Lung microvascular endothelial cell (primary cell): ENCODE results near the gene ABCA8. TPM values are rescaled to one million over a fixed set of nuclear protein-coding genes. Genes with fewer than 3 reads are reported as not detected.
"Not testable (repeated sequence)": the region's sequence is repeated elsewhere in the genome, so short reads cannot be mapped to it uniquely, and the experiment has no call there.

ENCODE experiments used
- DNase-seq, 2 donors: peaks; one replicate each; pipeline versions ENCODE4 v3.0.0 to v3.0.0-alpha.2; 2010; ENCODE audit warnings: low read depth in 2 of 2
- total RNA-seq: library from RNA; depleted of rRNA; stranded (reverse); fragments of >200 nt; gene quantifications from 2 replicates; pipeline ENCODE4 v1.2.1, GENCODE V29; 2014

The ABCA8 gene, protein sequence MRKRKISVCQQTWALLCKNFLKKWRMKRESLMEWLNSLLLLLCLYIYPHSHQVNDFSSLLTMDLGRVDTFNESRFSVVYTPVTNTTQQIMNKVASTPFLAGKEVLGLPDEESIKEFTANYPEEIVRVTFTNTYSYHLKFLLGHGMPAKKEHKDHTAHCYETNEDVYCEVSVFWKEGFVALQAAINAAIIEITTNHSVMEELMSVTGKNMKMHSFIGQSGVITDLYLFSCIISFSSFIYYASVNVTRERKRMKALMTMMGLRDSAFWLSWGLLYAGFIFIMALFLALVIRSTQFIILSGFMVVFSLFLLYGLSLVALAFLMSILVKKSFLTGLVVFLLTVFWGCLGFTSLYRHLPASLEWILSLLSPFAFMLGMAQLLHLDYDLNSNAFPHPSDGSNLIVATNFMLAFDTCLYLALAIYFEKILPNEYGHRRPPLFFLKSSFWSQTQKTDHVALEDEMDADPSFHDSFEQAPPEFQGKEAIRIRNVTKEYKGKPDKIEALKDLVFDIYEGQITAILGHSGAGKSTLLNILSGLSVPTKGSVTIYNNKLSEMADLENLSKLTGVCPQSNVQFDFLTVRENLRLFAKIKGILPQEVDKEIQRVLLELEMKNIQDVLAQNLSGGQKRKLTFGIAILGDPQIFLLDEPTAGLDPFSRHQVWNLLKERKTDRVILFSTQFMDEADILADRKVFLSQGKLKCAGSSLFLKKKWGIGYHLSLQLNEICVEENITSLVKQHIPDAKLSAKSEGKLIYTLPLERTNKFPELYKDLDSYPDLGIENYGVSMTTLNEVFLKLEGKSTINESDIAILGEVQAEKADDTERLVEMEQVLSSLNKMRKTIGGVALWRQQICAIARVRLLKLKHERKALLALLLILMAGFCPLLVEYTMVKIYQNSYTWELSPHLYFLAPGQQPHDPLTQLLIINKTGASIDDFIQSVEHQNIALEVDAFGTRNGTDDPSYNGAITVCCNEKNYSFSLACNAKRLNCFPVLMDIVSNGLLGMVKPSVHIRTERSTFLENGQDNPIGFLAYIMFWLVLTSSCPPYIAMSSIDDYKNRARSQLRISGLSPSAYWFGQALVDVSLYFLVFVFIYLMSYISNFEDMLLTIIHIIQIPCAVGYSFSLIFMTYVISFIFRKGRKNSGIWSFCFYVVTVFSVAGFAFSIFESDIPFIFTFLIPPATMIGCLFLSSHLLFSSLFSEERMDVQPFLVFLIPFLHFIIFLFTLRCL (N-terminal part only)
- under 0.01 TPM in 1 of 2 replicates, not detected in the other for total RNA-seq

DNA sequence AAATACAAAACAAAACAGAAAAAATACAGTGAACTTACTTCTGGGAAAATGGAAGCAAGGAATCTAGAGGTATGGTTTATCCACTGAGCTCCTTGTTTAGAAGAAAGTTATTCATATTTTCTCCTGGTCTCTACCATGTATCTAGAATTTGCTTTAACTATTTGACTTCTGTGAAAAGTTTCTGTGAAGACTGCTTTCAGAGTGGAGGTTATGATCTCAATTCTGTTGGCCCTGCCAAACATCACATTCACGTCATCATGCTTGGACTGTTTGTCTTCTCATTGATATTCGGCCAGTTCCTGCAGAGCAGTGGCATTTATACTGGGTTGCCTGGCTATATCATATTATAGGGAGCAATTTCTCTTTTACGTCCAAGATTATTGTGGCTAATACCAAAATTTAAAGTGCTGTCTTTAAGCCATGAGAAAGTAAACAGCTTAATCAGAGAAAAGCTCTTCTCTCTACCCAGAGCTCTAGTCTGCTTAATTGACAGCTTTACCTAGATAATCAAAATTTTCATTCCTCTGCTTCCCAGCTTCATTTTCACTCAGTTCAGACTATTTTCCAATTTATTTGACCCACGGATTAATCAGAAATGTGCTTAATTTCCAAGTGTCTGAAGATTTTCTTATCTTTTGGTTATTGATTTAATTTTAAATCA lies at the start of gene ABCA8:
Gene ABCA8, minus strand, starts transcription at position 212 of the 661 bp plus-strand sequence. CDS start 13,358 bp downstream, outside the sequence.
- DNase-seq = peak in 1 of 2 donors; percentile 56

DNA sequence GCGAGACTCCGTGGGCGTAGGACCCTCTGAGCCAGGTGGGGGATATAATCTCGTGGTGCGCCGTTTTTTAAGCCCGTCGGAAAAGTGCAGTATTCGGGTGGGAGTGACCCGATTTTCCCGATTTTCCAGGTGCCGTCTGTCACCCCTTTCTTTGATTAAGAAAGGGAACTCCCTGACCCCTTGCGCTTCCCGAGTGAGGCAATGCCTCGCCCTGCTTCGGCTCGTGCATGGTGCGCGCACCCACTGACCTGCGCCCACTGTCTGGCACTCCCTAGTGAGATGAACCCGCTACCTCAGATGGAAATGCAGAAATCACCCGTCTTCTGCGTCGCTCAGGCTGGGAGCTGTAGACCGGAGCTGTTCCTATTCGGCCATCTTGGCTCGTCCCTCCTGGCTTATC lies 49.6 kb upstream of the ABCA8 start:
- not testable (repeated sequence) for DNase-seq

DNA sequence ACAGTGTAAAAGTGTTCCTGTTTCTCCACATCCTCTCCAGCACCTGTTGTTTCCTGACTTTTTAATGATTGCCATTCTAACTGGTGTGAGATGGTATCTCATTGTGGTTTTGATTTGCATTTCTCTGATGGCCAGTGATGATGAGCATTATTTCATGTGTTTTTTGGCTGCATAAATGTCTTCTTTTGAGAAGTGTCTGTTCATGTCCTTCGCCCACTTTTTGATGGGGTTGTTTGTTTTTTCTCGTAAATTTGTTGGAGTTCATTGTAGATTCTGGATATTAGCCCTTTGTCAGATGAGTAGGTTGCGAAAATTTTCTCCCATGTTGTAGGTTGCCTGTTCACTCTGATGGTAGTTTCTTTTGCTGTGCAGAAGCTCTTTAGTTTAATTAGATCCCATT lies 44.6 kb upstream of the ABCA8 start:
- DNase-seq = not testable (repeated sequence)

DNA sequence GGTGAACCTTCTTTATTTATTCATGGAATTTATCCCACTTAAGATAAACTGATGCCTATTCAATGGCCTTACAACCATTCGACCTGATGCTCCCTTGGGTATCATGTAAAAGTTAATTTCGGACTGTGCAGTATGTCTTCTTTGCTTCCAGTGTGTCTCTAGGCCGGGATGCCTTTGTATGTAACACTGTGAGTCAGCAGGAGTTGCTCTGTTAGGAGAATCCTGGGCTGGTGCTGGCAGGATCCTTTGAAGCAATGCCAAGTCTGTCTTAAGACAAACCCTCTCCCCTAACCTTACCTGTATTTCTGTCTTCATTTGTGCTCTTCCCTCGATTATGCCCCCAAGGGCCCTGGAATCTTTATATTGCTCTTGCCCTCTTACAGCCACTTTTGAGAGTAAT lies 37.9 kb upstream of the ABCA8 start:
- DNase-seq = peak in 1 of 2 donors; percentile 60

DNA sequence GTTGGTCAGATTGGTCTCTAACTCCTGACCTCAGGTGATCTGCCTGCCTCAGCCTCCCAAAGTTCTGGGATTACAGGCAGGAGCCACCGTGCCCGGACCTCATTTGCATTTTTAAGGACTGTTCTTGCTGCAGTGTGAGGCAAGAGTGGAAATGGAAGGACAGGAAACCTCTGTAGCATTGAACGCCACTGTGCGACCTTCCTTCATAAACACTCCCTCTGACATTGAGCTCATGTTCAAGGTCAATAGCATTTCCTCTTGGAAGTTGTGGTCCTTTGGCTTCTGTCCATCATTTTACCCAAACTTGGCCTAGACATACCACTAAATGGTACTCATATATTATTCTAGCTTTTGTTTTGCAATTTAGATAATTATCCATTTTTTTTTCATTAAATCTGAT lies 32.8 kb upstream of the ABCA8 start:
- DNase-seq = peak; percentile 28 to 49

DNA sequence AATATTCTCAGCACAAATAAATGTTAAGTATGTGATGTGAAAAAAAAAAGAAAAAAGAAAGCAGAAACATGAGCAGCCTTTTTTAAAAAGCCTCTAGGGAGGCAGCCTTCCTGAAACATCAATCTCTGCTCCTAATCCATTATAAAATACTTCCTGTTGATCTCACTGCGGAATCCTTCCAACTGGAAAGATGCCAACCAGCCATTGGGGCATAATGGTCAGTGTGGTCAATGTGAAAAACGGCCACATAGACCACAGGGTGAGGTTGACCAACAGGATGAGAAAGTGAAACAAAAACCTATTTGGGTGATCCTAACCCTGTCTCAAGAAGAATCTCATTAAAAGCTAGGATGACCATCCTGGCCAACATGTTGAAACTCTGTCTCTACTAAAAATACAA lies 26.1 kb upstream of the ABCA8 start:
- peak; percentile 93 to 98 for DNase-seq

DNA sequence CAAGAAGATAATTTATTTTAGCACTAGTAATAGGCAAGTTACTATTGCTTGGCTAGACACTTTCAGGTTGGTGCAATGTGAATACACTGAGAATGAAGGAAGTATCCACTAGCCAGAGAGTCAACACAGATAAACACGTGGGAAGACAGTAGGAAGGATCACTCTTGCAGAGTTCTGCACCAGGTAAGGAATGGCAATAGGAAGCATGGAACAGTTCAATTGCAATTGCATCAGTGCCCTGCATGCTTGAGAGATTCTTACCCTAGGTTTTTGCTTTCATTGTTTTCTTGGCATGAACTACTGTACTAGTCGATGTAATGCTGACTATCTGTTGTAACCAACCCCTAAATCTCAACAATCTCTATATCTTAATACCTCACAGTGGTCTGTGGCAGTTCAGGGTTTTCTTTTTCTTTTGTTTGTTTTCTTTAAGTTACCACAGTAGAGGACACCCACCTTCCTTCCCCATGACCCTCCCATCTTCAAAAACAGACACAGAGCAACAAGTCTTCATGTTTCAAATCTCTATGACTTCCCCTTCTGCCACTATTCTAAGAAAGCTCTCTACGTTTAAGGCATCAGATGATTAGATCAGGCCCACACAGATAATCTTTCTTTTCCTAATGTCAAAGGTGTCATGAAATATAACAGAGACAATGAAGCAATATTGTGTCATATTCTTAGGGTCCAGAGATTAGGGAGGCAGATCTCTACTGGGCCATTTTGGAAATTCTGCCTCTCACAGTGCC lies 18.1 kb upstream of the ABCA8 start:
- DNase-seq = no peak

DNA sequence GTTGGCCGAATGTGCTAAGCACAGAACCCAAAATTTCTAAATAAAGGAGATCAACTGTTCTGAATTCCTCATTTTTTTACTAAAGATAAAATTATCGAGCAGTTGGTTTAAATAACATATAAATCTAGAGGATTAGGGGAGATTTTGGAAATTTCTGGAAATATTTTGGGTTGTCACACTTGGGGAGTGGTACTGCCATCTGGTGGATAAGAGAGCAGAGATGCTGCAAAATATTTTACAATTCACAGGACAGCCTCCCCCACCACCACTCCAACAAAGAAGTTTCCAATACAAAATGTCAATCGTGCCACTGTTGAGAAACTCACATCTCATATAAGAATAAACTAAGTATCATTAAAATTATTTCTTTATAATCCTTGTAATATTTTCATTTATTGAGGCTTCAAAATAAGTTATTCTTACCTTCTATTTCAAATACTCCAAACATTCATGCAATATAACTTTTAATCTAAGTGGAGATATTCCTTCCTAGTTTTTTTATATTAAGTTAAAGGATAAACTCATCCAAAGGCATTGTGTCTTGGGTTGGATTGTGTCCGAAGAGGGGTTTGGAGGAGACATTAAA lies 17.0 kb upstream of the ABCA8 start:
- peak; percentile 48 to 66 for DNase-seq

DNA sequence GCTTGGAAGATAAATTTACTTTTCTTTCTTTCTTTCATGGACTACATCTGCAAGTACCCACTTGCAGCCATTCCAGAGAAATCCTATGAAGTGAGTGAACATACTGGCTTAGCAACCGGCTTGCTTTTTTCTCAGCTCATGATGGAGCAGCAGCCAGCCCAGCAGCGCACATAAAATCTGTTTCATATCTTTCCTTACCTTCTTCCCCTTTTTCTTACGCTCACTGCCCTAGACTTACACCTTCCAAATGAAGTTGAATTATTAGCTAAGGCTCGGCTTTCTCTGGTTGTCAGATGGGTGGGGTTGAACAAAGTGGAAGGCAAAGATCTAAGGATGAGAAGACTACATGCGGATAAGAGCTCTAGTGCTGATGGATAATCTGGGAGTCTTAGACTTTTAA lies 13.9 kb upstream of the ABCA8 start:
- DNase-seq = no peak

DNA sequence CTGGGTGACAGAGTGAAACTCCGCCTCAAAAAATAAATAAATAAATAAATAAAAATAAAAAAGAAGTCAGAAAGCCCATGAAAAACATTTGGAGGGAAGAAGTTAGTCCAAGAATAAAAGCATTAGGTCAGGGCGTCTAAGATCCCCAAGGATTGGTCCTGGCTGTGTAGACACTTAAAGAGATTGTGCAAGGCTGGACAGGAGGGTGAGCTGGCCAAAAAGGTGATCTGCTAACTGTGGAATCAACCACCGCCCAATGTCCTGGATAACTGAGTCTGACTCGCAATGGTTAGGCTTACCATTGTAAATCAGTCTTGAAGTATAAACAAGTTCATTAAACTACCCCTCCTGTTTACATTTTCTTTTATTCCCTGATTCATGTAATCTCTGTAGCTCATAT lies 8.8 kb upstream of the ABCA8 start:
- no peak for DNase-seq

DNA sequence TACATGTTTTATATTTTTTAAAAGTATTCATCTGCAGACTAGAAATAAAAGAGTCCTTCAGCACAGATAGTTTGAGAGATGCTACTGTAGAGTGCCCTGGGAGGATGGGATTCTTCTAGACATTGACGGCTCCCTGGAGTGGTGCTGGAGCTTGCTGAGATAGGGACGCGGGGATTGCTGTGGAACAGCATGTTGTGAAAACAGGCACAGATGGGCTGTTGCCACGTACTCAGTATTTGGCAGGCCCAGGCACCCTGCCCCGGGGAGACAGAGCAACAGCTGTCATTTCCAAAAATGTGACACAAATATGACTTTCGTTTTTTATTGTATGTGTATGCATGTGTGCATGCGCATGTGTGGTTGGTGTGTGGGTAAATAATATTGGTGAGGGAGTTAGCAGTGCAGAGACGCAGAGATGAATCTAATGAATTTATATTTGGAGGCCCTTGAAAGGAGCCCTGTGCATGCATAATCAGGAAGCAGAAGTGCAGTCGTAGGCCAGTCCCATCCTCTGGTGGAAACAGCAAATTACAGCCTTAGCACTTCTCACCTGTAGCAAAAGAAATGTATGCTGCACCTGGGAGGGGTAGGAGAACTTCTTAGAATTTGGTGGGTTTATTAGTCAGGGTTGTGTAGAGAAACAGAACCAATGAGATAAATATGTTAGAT lies 6.2 kb upstream of the ABCA8 start:
- DNase-seq = no peak

DNA sequence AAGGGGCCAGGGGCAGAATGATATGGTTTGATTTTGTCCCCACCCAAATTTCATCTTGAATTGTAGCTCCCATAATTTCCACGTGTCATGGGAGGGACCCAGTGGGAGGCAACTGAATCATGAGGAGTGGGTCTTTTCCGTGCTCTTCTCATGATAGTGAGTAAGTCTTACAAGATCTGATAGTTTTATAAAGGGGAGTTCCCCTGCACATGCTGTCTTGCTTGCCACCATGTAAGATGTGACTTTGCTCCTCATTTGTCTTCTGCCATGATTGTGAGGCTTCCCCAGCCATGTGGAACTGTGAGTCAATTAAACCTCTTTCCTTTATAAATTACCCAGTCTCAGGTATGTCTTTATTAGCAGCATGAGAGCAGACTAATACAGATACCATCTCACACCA lies 3.9 kb upstream of the ABCA8 start:
- not testable (repeated sequence) for DNase-seq

DNA sequence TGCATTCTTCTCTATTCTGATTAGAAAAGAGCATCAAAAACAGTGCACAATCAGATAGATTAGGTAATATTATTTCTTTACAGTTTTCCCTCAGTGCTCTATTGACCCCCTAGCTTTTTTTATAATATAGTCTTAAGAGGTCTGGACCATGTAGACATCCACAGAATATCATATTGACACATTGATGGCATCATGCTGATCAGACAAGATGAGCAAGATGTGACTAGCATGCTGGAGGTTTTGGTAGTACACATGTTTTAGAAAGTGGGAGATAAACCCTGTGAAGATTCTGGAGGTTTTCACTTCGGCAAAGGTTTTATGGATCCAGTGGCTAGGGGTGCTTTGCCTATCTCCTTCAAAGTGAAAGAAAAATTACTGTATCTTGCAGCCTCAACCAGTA lies 2.8 kb upstream of the ABCA8 start:
- DNase-seq = no peak

DNA sequence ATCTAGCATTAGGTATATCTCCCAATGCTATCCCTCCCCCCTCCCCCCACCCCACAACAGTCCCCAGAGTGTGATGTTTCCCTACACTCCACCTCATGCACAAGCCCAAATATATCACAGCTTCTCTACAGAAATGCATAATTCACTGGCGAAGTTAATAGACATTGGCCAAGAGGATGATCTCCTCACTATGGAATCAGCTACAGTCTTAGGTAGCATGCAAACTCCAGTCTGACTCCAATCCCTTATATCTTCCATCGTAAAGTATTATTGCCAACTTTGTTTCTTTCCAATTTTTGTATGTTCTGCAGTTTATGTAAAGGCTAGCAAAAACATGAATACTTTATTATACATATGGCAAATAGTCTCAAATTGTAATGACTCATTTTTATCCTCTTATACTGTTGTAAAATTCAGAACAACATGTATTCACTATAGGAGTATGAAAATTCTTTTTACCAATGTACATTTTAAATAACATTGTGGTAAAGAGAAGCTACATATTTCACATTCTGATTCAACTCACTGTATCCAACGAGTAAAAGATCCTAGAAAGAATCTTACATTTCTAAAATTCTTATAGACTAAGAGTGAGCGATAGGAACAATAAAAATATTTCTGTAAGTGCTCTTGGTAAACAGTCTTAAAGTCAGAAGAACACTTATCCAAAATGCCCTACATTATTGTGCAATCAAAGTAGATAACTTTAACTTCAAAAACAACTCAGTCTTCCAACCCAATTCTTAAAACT lies 871 bp downstream of the ABCA8 start:
- DNase-seq = no peak

DNA sequence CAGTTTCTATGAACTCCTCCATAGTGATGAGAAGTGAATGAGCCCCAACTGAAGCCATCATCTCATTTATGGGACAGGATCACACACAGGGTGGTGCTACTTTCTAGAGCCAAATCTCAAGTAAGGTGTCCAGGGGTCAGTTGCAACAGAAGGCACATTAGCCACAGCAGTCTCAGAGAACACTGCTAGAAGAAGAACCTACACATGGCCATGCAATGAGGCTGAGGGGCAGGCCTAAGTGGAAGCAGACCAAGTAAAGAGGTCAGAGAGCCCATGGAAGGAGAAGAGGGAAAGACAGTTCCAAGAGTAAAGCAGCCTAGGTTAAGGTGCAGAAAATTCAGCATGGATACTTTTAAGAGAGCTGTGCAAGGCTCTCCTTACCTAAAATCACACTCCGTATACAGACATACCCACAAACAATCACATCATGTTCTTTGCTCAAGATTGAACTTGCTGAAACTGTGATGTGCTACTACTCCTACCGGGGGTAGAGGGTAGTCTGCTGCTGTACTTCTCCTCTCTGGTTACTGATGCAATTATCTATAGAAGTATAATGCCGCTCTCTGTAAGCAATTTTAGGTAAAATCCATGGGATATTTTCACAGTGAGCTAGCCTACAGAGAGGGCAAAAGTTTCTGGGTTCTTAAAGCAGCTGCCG lies 1.7 kb downstream of the ABCA8 start:
- DNase-seq = no peak

DNA sequence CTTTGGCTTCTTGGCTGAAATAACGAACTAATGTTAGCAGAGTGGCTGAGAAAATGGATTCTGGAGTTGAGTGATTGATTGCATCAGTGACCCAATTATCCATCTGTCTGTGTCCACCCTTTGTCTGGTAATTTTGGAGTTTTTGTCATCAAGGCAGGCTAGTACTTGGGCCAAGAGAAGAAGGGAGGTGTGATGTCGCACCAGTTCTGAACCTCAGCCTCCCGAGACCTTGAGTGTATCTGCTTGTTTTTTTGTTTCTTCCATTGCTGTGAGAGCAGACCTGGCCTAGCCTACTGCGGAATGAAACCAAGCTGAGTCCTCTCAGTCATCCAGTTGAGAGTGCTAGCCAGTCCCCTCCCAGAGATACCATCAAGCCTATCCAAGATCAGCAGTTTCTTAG lies 4.5 kb downstream of the ABCA8 start:
- no peak for DNase-seq

DNA sequence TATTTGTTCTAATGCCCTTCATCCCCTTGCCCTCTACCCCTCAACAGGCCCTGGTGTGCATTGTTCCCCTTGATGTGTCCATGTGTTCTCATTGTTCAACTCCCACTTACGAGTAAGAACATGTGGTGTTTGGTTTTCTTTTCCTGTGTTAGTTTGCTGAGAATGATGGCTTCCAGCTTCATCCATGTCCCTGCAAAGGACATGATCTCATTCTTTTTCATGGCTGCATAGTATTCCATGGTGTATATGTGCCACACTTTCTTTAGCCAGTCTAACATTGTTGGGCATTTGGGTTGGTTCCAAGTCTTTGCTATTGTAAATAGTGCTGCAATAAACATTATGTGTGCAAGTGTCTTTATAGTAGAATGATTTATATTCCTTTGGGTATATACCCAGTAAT lies 7.3 kb downstream of the ABCA8 start:
- not testable (repeated sequence) for DNase-seq

DNA sequence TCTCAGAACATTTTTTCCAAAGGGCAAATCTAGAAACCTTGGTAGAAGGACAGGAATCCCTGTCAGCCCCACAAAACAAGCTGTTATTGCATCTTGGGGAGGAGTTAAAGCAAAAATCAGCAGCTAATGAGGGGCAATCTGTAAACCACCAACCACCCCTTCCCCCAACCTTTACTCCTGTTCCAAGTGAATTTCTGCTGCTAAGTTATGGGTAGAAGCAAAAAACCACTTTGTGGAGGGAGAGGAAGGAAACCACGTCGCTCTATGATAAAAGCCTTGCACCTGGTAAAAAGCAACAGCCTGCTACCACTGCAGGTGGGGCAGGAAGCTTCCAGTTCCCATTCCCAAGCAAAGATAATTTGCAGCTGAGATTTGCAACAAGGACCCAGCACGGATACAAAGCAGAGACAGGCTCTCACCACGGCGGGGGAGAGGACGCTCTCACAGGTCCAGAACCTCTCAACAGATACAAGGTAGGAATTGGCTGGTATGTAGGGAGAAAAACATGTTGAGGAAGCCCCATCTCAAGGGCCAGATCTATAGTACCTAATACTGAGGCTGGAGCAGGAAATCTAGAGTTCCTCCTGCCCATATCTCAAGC lies 10.7 kb downstream of the ABCA8 start:
- no peak for DNase-seq
